GM12872 (cell line): ENCODE data around the gene MAPK13.
A peak's percentile ranks its signal among the peaks of the same experiment; 100 is the strongest.

ENCODE experiments used
- CTCF ChIP-seq: IDR thresholded peaks from 3 replicates; pipeline ENCODE4 v1.5.1; 2011; ENCODE audit warnings: low read depth, mild to moderate bottlenecking, low read length, moderate library complexity; ENCODE audit not compliant: insufficient read depth

Gene MAPK13

GRCh38 chr6:36129941-36130666 is at the start of gene MAPK13:
Gene MAPK13 (plus strand): TSS chr6:36130513. CDS start chr6:36130583, 70 bp downstream.
- TF ChIP-seq CTCF = no peak

- no peak for TF ChIP-seq CTCF
Observed at GRCh38 chr6:36082318-36082717, 48.0 kb upstream of the MAPK13 start.

GRCh38 chr6:36083446-36083845 is 46.9 kb upstream of the MAPK13 start:
- no peak for TF ChIP-seq CTCF

GRCh38 chr6:36089048-36089447 is 41.3 kb upstream of the MAPK13 start:
- no peak for TF ChIP-seq CTCF

GRCh38 chr6:36094238-36094637 is 36.1 kb upstream of the MAPK13 start:
- no peak for TF ChIP-seq CTCF

- peak; percentile 93 for TF ChIP-seq CTCF
Observed at GRCh38 chr6:36094753-36095496, 35.4 kb upstream of the MAPK13 start.

GRCh38 chr6:36095497-36096391 is 34.6 kb upstream of the MAPK13 start:
- no peak for TF ChIP-seq CTCF
